Activated CD4-positive, alpha-beta T cell treated with anti-CD3 and anti-CD28 coated beads for 1 hour (primary cell): ENCODE results near the gene ARNT2.

Experiments
- DNase-seq: peaks from one replicate; pipeline ENCODE4 v3.0.0-alpha.2; 2020

Gene ARNT2

GRCh38 chr15:80471881-80472280 lies 67.7 kb downstream of the ARNT2 start:
- DNase-seq: no peak

GRCh38 chr15:80473286-80474223 lies 69.4 kb downstream of the ARNT2 start:
- no peak for DNase-seq

GRCh38 chr15:80474224-80475215 lies 70.3 kb downstream of the ARNT2 start:
- DNase-seq: no peak

- DNase-seq: no peak
Observed at GRCh38 chr15:80475572-80475971, 71.4 kb downstream of the ARNT2 start.

GRCh38 chr15:80476036-80476435 lies 71.9 kb downstream of the ARNT2 start:
- no peak for DNase-seq

GRCh38 chr15:80478075-80478474 lies 73.9 kb downstream of the ARNT2 start:
- no peak for DNase-seq

- no peak for DNase-seq
Observed at GRCh38 chr15:80479191-80479590, 75.0 kb downstream of the ARNT2 start.

- no peak for DNase-seq
Observed at GRCh38 chr15:80480171-80480811, 76.1 kb downstream of the ARNT2 start.

- DNase-seq: no peak
Observed at GRCh38 chr15:80480909-80481308, 76.7 kb downstream of the ARNT2 start.

- no peak for DNase-seq
Observed at GRCh38 chr15:80482696-80483095, 78.5 kb downstream of the ARNT2 start.

GRCh38 chr15:80483725-80484161 lies 79.6 kb downstream of the ARNT2 start:
- DNase-seq: no peak

- DNase-seq: no peak
Observed at GRCh38 chr15:80484333-80484864, 80.2 kb downstream of the ARNT2 start.

- DNase-seq: no peak
Observed at GRCh38 chr15:80485370-80486164, 81.4 kb downstream of the ARNT2 start.

GRCh38 chr15:80487839-80488390 lies 83.7 kb downstream of the ARNT2 start:
- no peak for DNase-seq

GRCh38 chr15:80489030-80489594 lies 84.9 kb downstream of the ARNT2 start:
- no peak for DNase-seq

- no peak for DNase-seq
Observed at GRCh38 chr15:80490431-80490990, 86.3 kb downstream of the ARNT2 start.

- no peak for DNase-seq
Observed at GRCh38 chr15:80491163-80491847, 87.1 kb downstream of the ARNT2 start.

- DNase-seq: no peak
Observed at GRCh38 chr15:80492409-80492808, 88.2 kb downstream of the ARNT2 start.

- no peak for DNase-seq
Observed at GRCh38 chr15:80492874-80493273, 88.7 kb downstream of the ARNT2 start.

GRCh38 chr15:80494351-80494751 lies 90.2 kb downstream of the ARNT2 start:
- no peak for DNase-seq
